GM18507 (cell line): Measurements from ENCODE around the gene CYLD.

ENCODE experiments used
- DNase-seq: peaks from one replicate; pipeline ENCODE4 v3.0.0; 2011; ENCODE audit warnings: low read depth; ENCODE audit not compliant: insufficient read length; ENCODE audit errors: extremely low spot score
- FAIRE-seq: peaks from 2 replicates; lab custom pipeline; 2011; peaks lifted over from hg19 to GRCh38; lab: Jason Lieb, UNC

The CYLD gene

DNA sequence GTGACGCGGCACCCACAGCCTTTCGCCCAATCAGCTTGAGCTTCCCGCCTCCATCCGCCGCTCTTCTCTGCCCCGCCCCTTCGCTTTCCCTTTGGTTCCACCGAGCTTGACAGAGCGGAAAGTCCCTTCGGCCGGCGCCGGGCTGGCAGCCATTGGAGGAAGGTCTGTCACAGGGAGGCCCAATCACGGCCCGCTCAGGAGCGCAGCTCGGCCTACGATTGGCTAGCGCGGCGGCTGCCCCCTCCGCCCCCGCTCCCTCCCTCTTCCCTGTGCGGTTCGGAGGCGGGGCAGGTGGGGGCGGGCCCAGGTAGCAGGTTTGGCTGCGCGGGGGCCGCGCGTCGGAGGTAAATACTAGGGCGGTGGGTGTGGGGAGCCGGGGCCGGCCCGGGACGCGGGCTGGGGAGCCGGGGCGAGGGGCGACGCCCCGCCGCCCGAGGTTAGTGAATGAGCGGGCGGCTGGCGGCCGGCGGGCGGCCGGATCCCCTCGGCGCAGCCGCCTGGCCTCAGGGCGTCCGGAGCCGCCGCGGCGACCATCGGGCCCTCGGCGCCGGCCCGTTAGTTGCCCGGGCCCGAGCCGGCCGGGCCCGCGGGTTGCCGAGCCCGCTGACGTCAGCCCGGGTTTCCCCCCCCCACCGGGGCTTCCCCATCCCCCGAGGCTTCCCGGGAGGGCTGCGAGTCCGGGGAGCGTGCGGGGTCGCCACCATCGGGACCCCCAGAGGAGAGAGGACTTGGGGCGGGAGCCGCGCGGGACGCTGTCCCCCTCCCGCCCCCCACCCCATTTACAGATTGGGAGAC is at the start of gene CYLD:
CYLD (plus strand) TSS at position 306 of the 795 bp plus-strand sequence. CDS start 7,613 bp downstream, outside the sequence.
- peak; percentile 96 for DNase-seq

DNA sequence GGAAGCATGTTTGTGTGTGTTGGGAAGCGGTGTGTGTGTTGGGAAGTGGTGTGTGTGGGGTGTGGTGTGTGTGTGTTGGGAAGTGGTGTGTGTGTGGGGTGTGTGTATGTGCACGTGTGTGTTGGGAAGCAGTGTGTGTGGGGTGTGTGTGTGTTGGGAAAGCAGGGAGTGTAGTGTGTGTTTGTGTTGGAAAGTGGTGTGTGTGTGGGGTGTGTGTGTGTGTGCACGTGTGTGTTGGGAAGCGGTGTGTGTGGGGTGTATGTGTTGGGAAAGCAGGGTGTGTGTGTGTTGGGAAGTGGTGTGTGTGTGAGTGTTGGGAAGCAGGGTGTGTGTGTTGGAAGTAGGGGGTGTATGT is 49.3 kb upstream of the CYLD start:
- no peak for DNase-seq
- FAIRE-seq: no peak

More for the DNA sequence above, at the start of gene CYLD:
- peak; percentile 100 for FAIRE-seq

DNA sequence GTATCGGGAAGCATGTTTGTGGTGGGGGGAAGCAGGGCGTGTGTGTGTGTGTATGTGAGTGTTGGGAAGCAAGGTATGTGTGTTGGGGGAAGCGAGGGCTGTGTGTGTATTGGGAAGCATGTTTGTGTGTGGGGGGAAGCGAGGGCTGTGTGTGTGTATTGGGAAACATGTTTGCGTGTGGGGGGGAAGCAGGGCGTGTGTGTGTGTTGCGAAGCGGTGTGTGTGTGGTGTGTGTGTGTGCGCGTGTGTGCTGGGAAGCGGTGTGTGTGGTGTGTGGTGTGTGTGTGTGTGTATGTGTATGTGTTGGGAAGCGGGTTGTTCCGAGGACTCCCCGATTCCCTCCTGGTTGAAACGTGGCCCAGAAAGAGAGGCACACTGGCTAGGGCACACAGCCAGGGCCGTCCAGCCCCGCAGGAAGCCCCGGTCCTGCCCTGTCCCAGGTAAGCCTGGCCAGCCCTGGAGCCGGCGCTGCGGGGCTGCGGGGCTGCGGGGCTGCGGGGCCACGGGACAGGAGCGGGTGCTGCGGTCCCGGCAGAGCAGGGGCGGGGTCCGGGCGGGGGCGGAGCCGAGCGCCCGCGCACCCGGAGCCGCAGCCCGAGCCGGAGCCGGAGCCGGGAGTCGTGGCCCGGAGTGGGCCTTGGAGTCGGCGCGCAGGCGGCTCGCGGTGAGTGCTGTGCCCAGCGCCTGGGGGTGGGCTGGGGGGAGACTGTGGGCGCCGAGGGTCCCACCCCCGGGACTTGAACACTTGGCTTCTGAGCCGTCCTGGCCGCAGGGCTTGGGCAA is 48.7 kb upstream of the CYLD start, which contains the start of gene NOD2:
NOD2 (plus strand) TSS at position 608 of the 783 bp plus-strand sequence. CDS start 5,890 bp downstream, outside the sequence.
- FAIRE-seq (peak; percentile 48), DNase-seq (no peak)

DNA sequence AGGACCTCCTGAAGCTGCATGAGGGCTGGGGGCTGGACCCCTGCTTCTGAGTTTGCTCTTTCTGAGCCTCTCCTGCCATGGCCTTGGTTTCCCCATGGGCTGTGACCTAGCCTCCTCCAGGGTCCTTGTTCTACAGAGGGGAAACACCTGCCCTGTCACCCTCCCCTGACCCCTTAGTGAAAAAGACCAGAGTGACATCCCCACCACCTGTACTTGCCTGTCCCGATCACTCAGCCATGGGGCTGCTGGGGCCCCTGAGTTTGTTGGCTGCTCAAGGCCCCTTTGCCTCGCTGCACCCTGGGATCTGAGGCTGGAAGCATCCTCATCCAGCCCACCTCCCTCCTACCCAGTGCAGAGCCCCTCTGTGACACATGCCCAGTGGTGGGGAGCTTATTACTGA is 47.7 kb upstream of the CYLD start:
- FAIRE-seq: peak; percentile 84

DNA sequence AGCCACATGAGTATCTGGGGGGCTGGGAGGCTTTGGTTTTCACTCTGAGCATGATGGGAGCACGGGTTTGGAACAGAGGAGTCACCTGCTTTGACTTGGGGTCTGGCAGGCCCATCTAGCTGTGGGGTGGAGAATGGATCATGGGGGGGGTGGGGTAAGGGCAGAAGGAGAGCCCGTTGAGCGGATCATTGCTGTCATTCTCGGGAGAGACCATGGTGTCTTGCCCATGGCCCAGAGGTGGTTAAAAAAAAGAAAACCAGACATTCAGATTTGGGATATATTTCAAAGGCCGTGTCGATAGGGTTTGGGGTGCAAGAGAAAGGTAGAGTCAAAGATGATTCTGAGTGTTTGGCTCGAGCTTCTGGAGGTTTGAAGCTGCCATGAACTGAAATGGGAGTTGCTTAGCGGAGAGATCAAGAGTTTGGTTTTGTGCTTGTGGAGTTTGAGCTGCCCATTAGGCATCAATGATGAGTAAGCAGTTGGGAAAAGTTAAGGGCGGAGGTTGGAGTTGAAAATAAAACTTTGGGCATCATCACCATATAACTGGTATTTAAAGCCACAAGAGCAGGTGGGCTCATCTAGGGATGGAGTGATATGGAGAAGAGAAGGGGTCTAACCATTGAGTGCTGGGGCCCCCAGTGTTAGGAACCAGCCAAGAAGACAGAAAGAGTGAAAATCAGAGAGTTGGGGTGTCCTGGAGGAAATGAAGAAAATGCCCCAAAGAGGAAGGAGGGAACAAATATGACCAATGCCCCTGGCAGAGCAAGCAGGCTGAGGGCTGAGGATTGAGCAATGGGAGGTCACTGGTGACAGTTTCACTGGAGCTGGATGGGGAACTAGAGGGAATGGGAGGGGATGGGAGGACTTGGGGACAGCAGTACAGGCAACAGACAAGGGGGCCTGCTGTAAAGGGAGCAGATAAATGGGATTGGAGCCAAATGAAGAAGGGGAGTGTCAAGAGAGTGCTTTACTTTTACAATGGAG is 46.6 kb upstream of the CYLD start:
- peak; percentile 73 for FAIRE-seq
- DNase-seq: no peak

More for the DNA sequence above, 47.7 kb upstream of the CYLD start:
- DNase-seq: no peak

DNA sequence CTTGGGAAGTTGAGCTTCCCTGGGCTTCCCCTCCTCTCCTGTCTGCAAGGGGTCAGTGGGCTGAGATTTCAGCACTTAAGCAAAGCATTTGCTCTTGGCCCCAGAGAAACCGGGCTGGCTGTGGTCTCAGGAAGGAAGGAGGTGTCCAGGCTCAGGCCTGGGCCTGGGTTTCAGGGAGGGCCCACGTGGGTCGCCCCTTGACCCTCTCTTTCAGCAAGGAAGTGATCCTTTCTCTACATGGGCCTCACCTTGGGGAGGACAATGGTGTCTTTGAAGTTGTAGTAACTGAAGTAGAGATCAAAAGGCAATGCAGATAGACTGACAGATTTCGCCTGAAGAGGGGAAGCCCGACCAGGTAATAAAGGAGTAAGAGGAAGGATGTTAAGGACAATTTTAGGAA is 45.8 kb upstream of the CYLD start:
- no peak for DNase-seq
- no peak for FAIRE-seq

DNA sequence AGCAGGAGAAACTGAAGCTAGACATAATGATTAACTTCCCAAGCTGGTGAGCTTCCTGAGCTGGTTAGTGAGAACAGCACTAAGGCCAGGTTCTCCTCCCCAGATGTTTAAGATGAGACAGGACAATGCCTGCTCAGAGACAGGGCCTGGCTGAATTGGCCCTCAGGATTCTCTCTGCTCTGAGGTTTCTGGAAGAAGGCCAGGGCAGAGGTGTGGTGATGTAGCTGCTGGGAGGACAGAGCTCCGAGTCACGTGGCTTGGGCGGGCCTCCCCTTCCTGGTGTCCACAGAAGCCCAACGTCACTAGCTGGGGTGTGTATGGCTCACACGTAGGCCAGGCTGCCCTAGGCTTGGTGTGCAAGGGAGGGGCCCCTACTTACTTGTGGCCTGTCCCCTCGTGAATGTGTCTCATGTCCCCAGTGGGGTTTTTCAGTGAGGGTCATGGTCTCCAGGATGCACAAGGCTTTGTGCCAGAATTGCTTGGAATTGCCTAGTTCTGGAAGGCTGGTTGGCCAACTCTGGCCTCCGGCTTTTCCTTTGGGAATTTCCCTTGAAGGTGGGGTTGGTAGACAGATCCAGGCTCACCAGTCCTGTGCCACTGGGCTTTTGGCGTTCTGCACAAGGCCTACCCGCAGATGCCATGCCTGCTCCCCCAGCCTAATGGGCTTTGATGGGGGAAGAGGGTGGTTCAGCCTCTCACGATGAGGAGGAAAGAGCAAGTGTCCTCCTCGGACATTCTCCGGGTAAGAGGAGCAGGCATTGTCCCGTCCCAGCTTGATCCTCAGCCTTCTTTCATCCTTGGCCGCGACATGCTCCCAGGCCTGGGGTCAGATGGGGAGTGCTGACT is 45.1 kb upstream of the CYLD start:
- DNase-seq (no peak), FAIRE-seq (peak; percentile 99)

DNA sequence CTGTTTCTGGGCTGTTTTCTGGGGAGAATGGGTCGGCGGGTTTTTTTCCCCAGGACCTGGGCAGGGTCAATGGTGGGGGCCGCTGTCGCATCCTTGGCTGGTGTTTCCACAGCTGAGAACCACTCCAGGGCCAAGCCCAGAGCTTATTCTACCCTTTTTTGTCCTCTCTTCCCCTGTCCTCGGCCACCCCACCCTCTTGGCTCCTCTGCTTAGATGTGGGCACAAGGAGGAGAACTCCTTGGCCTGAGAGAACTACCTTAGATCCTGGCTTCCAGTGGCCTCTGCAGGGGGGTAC is 44.5 kb upstream of the CYLD start:
- DNase-seq: no peak
- FAIRE-seq: no peak

DNA sequence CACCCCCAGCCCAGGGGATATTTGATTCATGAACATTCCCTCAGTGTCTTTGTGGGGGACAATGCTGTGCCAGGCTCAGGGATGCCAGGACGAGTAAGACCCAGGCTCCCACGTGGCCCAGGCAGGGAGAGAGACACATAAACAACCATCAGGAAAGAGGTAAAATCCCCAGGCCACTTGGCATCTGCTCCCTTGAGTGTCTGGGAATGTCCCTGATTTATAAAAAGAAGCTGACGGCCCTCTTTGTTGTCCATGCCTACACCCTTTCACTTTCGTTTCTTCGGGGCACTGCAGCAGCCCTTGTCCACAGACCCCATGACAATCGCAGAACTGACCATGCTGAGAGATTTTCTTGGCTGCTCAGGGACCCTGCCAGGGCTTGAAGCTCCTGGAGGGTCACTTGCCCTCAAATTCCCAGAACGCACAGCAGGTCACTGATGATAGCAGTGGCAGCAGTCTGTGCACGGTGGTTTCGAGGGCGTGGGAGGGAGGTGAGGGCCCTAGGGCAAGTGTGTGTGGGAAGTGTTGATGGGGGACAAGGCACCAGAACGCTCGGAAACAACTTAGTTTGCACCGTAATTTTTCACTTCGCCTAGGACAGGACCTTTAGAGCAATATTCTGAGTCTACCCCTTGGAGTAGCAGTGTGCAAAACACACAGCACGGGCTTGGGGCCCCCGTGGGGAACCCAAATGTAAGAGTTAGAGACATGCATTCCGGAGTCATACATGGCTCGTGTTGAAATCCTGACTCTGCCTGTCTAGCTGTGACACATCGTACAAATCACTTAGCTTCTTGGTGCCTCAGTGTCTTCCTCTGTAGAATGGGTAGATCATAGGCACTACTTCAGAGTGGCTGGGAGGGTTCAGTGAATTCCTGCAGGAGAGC is 43.8 kb upstream of the CYLD start:
- DNase-seq: no peak

DNA sequence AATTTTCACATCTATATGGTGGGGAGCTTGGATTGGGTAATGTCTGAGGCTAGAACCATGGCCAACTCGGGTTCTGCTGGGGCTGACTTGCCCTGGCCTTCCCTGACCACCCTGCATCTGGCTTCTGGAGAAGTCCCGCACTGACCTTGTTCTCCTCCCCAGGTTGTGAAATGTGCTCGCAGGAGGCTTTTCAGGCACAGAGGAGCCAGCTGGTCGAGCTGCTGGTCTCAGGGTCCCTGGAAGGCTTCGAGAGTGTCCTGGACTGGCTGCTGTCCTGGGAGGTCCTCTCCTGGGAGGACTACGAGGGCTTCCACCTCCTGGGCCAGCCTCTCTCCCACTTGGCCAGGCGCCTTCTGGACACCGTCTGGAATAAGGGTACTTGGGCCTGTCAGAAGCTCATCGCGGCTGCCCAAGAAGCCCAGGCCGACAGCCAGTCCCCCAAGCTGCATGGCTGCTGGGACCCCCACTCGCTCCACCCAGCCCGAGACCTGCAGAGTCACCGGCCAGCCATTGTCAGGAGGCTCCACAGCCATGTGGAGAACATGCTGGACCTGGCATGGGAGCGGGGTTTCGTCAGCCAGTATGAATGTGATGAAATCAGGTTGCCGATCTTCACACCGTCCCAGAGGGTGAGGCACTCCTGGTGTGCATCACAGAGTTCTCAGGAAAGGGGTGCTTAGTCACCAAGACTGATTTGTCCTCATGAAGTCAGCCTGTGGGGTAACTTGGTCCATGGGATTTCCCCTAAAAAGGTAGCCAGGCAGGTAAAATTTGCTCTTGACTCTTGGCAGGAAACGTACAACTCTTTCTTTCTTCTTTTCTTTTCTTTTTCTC is 42.3 kb upstream of the CYLD start:
- DNase-seq (no peak), FAIRE-seq (peak; percentile 56)

More for the DNA sequence above, 43.8 kb upstream of the CYLD start:
- FAIRE-seq: peak; percentile 91

DNA sequence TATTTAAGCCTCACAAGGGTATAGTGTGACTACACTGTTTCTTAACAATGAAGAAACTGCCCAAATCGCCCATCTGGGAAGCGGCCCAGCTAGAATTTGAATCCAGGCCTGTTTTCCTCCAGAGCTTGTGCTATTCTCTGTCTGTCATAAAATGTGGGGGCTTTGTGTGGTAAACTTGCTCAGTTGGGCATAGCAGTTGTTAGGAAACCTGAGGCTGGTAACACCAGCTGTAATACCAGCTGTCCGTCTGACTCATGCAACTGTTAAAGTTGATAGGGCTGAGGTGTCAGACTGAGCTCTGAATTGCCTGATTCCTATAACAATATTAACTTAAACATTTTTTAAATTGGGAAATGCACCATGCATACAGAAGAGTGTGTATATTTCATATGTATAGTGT is 39.2 kb upstream of the CYLD start:
- FAIRE-seq (no peak), DNase-seq (no peak)

DNA sequence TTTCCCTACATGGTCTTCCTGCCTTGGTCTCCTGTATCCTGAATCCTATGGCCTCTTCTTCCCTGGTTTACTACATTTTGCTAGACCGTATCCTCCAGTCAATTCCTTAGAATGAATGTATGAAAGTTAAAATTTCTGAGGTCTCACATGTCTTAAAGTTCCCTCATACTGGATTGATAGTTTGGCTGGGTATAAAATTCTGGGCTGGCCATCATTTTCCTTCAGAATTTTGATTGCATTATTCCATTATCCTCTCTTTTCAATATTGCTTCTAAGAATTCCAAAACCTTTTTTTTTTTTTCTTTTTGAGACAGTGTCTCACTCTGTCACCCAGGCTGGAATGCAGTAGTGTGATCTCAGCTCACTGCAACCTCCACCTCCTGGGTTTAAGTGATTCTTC is 37.6 kb upstream of the CYLD start:
- no peak for DNase-seq
- FAIRE-seq: no peak

DNA sequence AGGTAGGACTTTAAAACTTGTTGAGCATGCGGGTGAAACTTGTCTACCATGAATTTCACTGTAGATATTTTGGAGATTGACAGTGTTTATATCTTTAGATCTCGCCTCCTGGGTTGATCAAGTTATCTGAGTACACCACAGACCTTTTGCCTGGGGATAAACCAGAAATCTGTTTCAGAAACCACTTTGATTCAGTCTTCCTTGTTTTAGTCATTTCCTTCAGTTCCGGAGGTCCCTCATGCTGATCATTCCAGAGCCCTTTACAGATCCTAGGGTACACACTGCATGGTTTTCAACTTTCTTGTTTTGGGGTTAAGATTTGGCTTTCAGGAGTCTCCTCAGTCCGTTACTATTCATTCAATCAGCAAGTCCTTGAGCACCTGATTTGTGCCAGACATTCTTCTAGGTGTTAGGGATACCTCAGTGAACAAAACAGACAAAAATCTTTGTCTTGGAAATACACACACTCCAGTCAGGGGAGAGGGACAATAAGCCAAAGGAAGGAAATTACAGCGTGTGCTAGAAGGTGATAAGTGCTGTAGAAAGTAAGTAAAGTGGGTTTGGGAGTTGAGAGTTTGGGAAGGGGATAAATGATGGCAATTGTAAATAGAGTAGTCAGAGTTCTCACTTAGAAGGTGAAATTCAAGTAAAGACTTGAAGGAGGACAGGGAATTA is 36.3 kb upstream of the CYLD start:
- FAIRE-seq: peak; percentile 9
- DNase-seq: no peak

DNA sequence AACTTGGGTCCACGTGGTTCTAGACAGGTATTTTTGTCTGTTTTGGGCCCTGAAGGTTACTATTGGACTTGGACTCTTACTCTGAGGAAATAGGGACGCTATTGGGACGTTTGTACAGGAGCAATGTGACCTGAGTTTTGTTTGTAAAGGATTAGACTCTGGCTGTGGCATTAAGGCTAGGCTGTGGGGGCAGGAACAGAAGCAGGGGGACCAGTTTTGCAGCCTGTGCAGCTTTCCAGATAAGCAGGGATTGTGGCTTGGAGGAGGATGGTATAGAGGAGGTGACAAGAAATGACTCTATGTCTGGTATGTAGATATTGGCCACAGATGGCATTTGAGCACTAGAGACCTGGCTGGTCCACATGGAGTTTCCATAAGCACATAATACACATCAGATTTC is 35.6 kb upstream of the CYLD start:
- FAIRE-seq (no peak), DNase-seq (no peak)

DNA sequence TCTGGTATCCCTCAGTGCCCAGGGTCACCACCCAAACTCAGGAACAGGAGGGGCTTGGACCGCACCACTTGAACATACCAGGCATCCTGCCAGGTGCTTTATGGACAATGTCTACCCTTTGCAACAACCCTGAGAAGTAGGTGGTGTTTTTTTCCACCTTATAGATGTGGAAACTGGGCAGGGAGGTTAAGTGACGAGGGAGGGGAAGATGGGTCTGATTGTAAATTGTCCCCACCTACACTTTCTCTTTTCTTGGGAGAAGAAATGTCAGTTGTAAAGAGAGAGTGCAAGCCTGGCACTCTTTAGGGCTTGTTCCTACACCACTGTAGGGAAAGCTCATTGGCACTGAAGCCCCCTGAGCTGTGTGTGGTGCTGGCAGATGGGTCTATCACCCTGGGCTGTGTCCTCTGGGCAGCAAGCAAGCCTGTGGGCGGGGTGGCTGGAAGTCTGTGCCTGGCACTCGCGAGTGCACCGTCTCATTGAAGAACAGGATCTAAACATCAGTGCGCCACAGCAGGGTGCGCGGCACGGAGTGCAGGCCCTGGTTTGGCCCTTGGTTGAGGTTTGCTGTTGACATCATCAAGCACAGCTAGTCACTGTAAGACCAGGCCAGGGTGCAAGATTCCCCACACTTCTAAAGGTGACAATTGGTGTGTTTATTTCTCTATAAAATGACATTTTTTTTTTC is 33.4 kb upstream of the CYLD start:
- DNase-seq: no peak
- no peak for FAIRE-seq

DNA sequence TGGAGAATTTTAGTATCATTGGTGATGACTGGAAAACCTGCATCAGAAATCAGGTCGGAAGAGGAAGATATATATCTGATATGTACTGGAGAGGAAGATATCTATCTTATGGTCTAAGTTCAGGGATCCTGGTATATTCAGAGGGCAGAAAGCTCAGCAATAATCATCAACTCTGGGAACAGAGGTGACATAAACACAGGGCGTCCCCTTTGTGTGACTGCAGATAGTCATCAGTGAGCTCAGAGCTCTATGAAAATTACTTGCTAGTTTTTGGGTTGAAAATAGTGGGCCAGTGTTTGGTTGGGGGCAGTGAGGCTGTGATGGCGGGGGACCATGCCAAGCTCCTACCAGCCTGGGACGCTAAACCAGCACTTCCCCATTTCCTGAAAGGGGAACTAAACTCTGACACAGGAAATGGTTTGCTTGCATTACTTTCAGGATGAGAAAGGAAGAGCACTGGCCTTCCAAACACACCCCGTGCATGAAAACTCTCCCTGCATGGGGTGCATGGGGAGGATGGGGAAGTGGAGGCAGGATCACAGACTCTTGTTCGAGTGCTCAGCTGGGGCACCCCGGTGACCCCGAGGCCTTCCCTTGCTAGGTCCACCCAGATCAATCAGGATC is 32.7 kb upstream of the CYLD start:
- DNase-seq (no peak), FAIRE-seq (peak; percentile 86)
